ENCODE data around the gene ADAMTSL5.

DNA sequence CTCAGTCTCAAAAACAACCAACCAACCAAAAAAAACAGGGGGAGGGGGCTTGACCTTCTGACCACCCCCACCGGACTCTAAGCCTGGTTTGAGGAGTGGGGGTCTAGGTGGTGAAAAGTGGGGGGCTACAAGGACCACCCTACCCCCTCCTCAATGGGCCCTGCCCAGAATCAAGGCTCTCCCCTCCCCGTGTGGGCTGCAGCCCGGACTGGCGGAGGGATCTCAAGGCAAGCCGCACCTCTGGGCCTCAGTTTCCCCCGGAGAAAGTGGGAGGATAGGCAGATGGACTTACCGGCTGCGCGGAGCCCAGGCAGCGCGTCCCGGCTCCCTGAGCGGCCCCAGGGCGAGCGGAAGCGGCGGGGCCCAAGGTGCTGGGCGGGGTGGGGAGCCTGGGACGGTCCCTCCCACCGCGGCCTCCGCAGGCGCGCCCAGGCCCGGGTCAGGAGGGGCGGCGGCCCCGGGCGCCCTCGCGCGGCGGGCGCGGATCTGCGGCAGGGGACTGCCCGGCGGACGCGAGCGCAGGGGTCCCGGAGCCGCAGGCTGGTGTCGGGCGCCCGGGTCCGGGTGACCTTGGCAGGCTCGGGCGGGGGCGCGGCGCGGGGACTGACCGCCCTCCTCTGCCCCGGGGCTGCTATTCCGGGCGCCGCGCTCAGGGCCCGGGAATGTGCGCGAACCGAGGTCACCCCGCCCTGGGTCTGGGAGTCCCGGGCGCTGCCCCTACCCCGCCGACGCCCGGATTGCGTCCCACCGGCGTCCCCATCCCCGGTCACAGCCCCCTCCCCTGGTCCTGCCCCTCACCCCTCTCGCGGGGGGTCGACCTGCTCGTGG lies at the start of gene ADAMTSL5:
- no peak for TF ChIP-seq POLR2A (IDR thresholded peaks at IDR 0.05)
- TF ChIP-seq, protein P1, sequence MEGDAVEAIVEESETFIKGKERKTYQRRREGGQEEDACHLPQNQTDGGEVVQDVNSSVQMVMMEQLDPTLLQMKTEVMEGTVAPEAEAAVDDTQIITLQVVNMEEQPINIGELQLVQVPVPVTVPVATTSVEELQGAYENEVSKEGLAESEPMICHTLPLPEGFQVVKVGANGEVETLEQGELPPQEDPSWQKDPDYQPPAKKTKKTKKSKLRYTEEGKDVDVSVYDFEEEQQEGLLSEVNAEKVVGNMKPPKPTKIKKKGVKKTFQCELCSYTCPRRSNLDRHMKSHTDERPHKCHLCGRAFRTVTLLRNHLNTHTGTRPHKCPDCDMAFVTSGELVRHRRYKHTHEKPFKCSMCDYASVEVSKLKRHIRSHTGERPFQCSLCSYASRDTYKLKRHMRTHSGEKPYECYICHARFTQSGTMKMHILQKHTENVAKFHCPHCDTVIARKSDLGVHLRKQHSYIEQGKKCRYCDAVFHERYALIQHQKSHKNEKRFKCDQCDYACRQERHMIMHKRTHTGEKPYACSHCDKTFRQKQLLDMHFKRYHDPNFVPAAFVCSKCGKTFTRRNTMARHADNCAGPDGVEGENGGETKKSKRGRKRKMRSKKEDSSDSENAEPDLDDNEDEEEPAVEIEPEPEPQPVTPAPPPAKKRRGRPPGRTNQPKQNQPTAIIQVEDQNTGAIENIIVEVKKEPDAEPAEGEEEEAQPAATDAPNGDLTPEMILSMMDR (IDR thresholded peaks at IDR 0.05): no peak

Data from lower leg skin (tissue), 3 donors.